Fibroblast of lung (primary cell): ENCODE results near the gene SLX4. TPM values are rescaled to one million over a fixed set of nuclear protein-coding genes. Genes with fewer than 3 reads are reported as not detected.

Experiments used
- DNase-seq, 2 donors: peaks; one replicate each; pipeline versions ENCODE4 v3.0.0 to v3.0.0-alpha.2; 2010; ENCODE audit warnings: low read depth in 2 of 2
- H2AFZ ChIP-seq: 2 replicates; pipeline ENCODE4 v1.5.1; 2012; ENCODE audit warnings: low read length, control low read depth, inconsistent platforms
- H3K27ac ChIP-seq: 2 replicates; pipeline ENCODE4 v1.5.1; 2011; ENCODE audit warnings: low read length, control low read depth; ENCODE audit not compliant: insufficient read depth
- H3K27me3 ChIP-seq: 2 replicates; pipeline ENCODE4 v1.5.1; 2011; ENCODE audit warnings: mild to moderate bottlenecking, low read length; ENCODE audit not compliant: control insufficient read depth, insufficient read depth
- H3K36me3 ChIP-seq: 2 replicates; pipeline ENCODE4 v1.5.1; 2011; ENCODE audit warnings: low read length; ENCODE audit not compliant: control insufficient read depth, insufficient read depth
- H3K4me1 ChIP-seq: 2 replicates; pipeline ENCODE4 v1.5.1; 2011; ENCODE audit warnings: low read length; ENCODE audit not compliant: control insufficient read depth, insufficient read depth; ENCODE audit errors: extremely low read depth
- H3K4me2 ChIP-seq: 2 replicates; pipeline ENCODE4 v1.5.1; 2011; ENCODE audit warnings: low read length, control low read depth; ENCODE audit not compliant: insufficient read depth; ENCODE audit errors: extremely low read depth
- H3K4me3 ChIP-seq, 4 experiments: fragments of 200-600 bp in 1 of 4; sonication (generic) in 1 of 4; replicated peaks in 1 of 4; 2 replicates each; pipeline ENCODE4 v1.5.1; 2011 to 2016; ENCODE audit warnings: low read length in 4 of 4, low read depth in 3 of 4, mild to moderate bottlenecking in 3 of 4, control low read depth in 2 of 4, inconsistent platforms in 1 of 4, mixed read lengths in 1 of 4; ENCODE audit not compliant: insufficient read depth in 1 of 4; ENCODE audit errors: control extremely low read depth in 1 of 4
- H3K79me2 ChIP-seq: 2 replicates; pipeline ENCODE4 v1.5.1; 2012; ENCODE audit warnings: mild to moderate bottlenecking, low read length, inconsistent platforms; ENCODE audit not compliant: control insufficient read depth, insufficient read depth
- H3K9ac ChIP-seq: 2 replicates; pipeline ENCODE4 v1.5.1; 2011; ENCODE audit warnings: mild to moderate bottlenecking, low read length, control low read depth; ENCODE audit not compliant: insufficient read depth
- H3K9me3 ChIP-seq: 2 replicates; pipeline ENCODE4 v1.5.1; 2012; ENCODE audit warnings: low read depth, low read length; ENCODE audit not compliant: control insufficient read depth, insufficient read depth
- H4K20me1 ChIP-seq: 2 replicates; pipeline ENCODE4 v1.5.1; 2011; ENCODE audit warnings: low read length; ENCODE audit not compliant: control insufficient read depth, insufficient read depth; ENCODE audit errors: extremely low read depth
- CTCF ChIP-seq, 2 donors: IDR thresholded peaks in 1 of 2; conservative IDR thresholded peaks in 1 of 2; 1 replicate in 1 of 2; 2 replicates in 1 of 2; pipeline ENCODE4 v1.5.1; 2011 to 2012; ENCODE audit warnings: low read length in 2 of 2, control low read depth in 1 of 2, inconsistent platforms in 1 of 2, low read depth in 1 of 2, mild to moderate bottlenecking in 1 of 2
- EZH2 ChIP-seq: IDR thresholded peaks from 2 replicates; pipeline ENCODE4 v1.5.1; 2012; ENCODE audit warnings: low read length, control low read depth, mild to moderate bottlenecking; ENCODE audit errors: missing control alignments
- polyA plus RNA-seq, 2 donors: library from polyadenylated mRNA; depleted of rRNA in 1 of 2; stranded (reverse) in 1 of 2; unstranded in 1 of 2; fragments of >200 nt; gene quantifications; 2 replicates each; pipeline ENCODE4 v1.2.1, GENCODE V29; 2011 to 2012; ENCODE audit warnings: missing spikeins in 1 of 2
- total RNA-seq: library from RNA; depleted of rRNA; stranded (reverse); fragments of >200 nt; gene quantifications from 2 replicates; pipeline ENCODE4 v1.2.1, GENCODE V29; 2014

SLX4 gene
- total and polyA plus RNA-seq, 2 donors (not counting 1 experiment from before 2014, with no cell fraction given) = 0.81 to 4.0 TPM

- H3K4me1 ChIP-seq = no peaks in the 10 kb centered on the region
These were observed 33.3 kb downstream of the SLX4 start for GRCh38 chr16:3578121-3578520.

GRCh38 chr16:3577302-3577752 is 34.1 kb downstream of the SLX4 start, which contains the start of gene NLRC3:
Gene NLRC3 (minus strand): TSS chr16:3577403. CDS start chr16:3565036, 12,367 bp downstream.
- no peaks in the 10 kb centered on the region for H4K20me1 ChIP-seq
- H3K27ac ChIP-seq = no peak within 1 kb of the TSS
- TF ChIP-seq CTCF (conservative IDR thresholded peaks at IDR 0.05 in 1 of 2, IDR thresholded peaks at IDR 0.05 in 1 of 2; ENCODE audit: low read depth in 1 of 2, low read length in 2 of 2) = no peak
- H3K9ac ChIP-seq = no peak within 1 kb of the TSS
- H3K27me3 ChIP-seq = no peaks in the 10 kb centered on the region
- H3K9me3 ChIP-seq = no peaks in the 10 kb centered on the region
- H2AFZ ChIP-seq = no peak within 1 kb of the TSS
- H3K36me3 ChIP-seq = no peaks in the 10 kb centered on the region
- no peaks in the 10 kb centered on the region for H3K4me1 ChIP-seq
- DNase-seq = no peak
- H3K4me3 ChIP-seq = no peak within 1 kb of the TSS
- H3K4me2 ChIP-seq = no peak within 1 kb of the TSS
- H3K79me2 ChIP-seq = no peaks in the 10 kb centered on the region

More at GRCh38 chr16:3578121-3578520, 33.3 kb downstream of the SLX4 start:
- no peak for TF ChIP-seq CTCF (conservative IDR thresholded peaks at IDR 0.05 in 1 of 2, IDR thresholded peaks at IDR 0.05 in 1 of 2; ENCODE audit: low read depth in 1 of 2, low read length in 2 of 2)
- no peak for TF ChIP-seq EZH2
- no peak overlapping the region for H3K9ac ChIP-seq
- no peak for DNase-seq
- no peaks in the 10 kb centered on the region for H3K27me3 ChIP-seq
- H3K27ac ChIP-seq = no peak overlapping the region
- peaks cover 2% of the 10 kb centered on the region for H3K36me3 ChIP-seq
- H3K4me3 ChIP-seq = no peak overlapping the region
- no peak overlapping the region for H3K4me2 ChIP-seq
- H3K79me2 ChIP-seq = no peaks in the 10 kb centered on the region
- H2AFZ ChIP-seq = no peak overlapping the region
- H4K20me1 ChIP-seq = no peaks in the 10 kb centered on the region
- no peaks in the 10 kb centered on the region for H3K9me3 ChIP-seq

GRCh38 chr16:3576211-3576610 is 35.2 kb downstream of the SLX4 start:
- H3K27me3 ChIP-seq = no peaks in the 10 kb centered on the region
- H3K27ac ChIP-seq = no peak overlapping the region
- no peaks in the 10 kb centered on the region for H3K9me3 ChIP-seq
- H2AFZ ChIP-seq = no peak overlapping the region
- TF ChIP-seq CTCF (conservative IDR thresholded peaks at IDR 0.05 in 1 of 2, IDR thresholded peaks at IDR 0.05 in 1 of 2; ENCODE audit: low read depth in 1 of 2, low read length in 2 of 2) (no peak), EZH2 (no peak)
- DNase-seq = no peak
- no peak overlapping the region for H3K9ac ChIP-seq
- H3K36me3 ChIP-seq = no peaks in the 10 kb centered on the region
- H3K4me3 ChIP-seq = no peak overlapping the region
- H3K4me2 ChIP-seq = no peak overlapping the region
- H3K4me1 ChIP-seq = no peaks in the 10 kb centered on the region
- H3K79me2 ChIP-seq = no peaks in the 10 kb centered on the region
- no peaks in the 10 kb centered on the region for H4K20me1 ChIP-seq
